ENCODE results near the gene DAB2IP.
A peak's percentile ranks its signal among the peaks of the same experiment; 100 is the strongest.

DAB2IP gene

GRCh38 chr9:121708768-121709488 lies 57.5 kb downstream of the DAB2IP start:
- DNase-seq (ENCODE audit: insufficient read length, low spot score): peak; percentile 56
- FAIRE-seq: no peak
- TF ChIP-seq POLR2A (IDR thresholded peaks at IDR 0.05; ENCODE audit: low read depth, low read length): no peak

DNA sequence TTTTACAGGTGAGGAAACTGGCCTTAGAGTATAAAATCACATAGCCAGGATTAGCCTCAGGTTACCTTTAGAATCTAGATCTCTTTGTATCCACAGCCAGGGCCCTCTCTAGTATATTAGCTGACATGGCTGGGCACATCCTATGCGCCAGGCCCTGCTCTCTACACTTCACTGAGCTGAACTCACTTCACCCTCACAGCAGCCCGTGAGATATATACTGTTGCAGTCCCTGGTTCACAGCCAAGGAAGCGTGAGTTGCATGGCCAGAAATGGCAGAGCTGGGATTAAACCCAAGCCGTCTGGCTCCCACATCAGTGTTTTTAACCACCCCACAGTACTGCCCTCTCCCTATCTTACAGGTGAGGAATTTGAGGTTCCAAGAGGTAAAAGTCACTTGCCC lies 58.4 kb downstream of the DAB2IP start:
- no peak for TF ChIP-seq POLR2A (IDR thresholded peaks at IDR 0.05; ENCODE audit: low read depth, low read length)
- no peak for DNase-seq (ENCODE audit: insufficient read length, low spot score)
- FAIRE-seq: no peak

DNA sequence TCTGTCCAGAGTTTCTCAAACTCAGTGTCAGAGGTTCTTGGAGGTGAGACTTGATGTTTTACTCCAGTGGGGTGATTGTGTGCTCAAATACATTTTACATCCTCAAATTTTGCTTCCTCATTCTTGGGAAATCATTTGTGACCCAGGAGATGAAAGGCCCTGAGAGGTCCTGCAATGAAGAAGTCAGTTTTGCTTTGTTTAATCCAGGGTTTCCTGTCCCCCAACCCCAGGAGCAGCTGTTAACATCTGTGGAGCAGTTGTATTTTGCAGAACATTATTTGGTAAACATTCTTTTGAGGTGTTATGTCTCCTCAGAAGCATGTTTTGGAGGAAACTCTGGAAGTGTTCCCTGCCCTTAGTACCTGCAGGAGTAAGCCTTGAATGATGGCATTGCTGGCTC lies 59.8 kb downstream of the DAB2IP start:
- no peak for FAIRE-seq

DNA sequence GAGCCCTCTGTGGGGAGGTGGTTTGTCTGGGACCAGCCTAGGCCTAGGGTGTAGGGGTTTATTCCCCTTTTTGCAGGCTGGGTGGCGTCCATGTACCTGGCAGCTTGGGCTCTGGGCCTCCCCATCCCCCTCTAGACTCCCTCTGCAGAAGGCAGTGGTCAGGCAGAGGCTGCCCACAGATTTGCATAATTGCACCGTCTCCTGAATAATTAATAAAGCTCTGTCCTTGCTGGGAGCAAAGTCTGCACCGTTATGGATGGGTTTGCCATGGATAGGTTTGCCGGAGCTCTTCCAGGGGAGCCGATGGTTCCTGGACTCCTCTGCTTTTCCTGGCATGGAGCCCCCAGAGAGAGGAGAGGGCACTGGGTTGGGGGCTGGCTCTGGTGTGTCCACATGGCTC lies 60.4 kb downstream of the DAB2IP start:
- no peak for DNase-seq (ENCODE audit: insufficient read length, low spot score)
- no peak for TF ChIP-seq POLR2A (IDR thresholded peaks at IDR 0.05; ENCODE audit: low read depth, low read length)
- no peak for FAIRE-seq

More for the DNA sequence above, 59.8 kb downstream of the DAB2IP start:
- TF ChIP-seq POLR2A (IDR thresholded peaks at IDR 0.05; ENCODE audit: low read depth, low read length): no peak
- DNase-seq (ENCODE audit: insufficient read length, low spot score): no peak

GRCh38 chr9:121713400-121714070 lies 62.1 kb downstream of the DAB2IP start:
- DNase-seq (ENCODE audit: insufficient read length, low spot score): no peak
- FAIRE-seq: no peak
- no peak for TF ChIP-seq POLR2A (IDR thresholded peaks at IDR 0.05; ENCODE audit: low read depth, low read length)

GRCh38 chr9:121714075-121714705 lies 62.8 kb downstream of the DAB2IP start:
- no peak for DNase-seq (ENCODE audit: insufficient read length, low spot score)
- TF ChIP-seq POLR2A (IDR thresholded peaks at IDR 0.05; ENCODE audit: low read depth, low read length): no peak
- FAIRE-seq: no peak

DNA sequence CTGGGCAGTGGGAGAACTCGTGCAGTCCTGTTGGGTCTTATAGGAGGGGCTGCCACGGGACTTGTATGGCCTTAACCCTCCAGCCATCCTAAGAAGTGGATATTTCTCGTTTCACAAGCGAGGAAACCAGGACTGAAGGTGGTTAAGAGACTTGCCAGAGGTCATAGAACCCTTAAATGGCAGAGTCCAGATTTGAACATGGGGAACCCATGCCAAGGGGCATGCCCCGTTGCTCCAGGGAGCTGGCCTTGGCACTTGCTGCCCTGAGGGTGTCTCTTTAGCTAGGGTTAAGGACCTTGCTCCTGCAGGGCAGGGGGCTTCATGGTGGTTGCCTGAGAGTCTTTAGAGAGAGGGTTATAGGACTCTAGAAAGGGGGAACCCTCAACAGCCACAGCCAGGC lies 63.4 kb downstream of the DAB2IP start:
- DNase-seq (ENCODE audit: insufficient read length, low spot score) (no peak), FAIRE-seq (no peak)
- no peak for TF ChIP-seq POLR2A (IDR thresholded peaks at IDR 0.05; ENCODE audit: low read depth, low read length)

GRCh38 chr9:121717141-121717991 lies 65.9 kb downstream of the DAB2IP start:
- FAIRE-seq (no peak), DNase-seq (ENCODE audit: insufficient read length, low spot score) (no peak)
- no peak for TF ChIP-seq POLR2A (IDR thresholded peaks at IDR 0.05; ENCODE audit: low read depth, low read length)

- TF ChIP-seq POLR2A (IDR thresholded peaks at IDR 0.05; ENCODE audit: low read depth, low read length): no peak
- DNase-seq (ENCODE audit: insufficient read length, low spot score): no peak
- no peak for FAIRE-seq
Measured at GRCh38 chr9:121718084-121718483, 66.7 kb downstream of the DAB2IP start.

GRCh38 chr9:121718501-121718900 lies 67.1 kb downstream of the DAB2IP start:
- FAIRE-seq (no peak), DNase-seq (ENCODE audit: insufficient read length, low spot score) (no peak)
- no peak for TF ChIP-seq POLR2A (IDR thresholded peaks at IDR 0.05; ENCODE audit: low read depth, low read length)

- no peak for FAIRE-seq
- no peak for DNase-seq (ENCODE audit: insufficient read length, low spot score)
- no peak for TF ChIP-seq POLR2A (IDR thresholded peaks at IDR 0.05; ENCODE audit: low read depth, low read length)
Measured at GRCh38 chr9:121720311-121721057, 69.0 kb downstream of the DAB2IP start.

DNA sequence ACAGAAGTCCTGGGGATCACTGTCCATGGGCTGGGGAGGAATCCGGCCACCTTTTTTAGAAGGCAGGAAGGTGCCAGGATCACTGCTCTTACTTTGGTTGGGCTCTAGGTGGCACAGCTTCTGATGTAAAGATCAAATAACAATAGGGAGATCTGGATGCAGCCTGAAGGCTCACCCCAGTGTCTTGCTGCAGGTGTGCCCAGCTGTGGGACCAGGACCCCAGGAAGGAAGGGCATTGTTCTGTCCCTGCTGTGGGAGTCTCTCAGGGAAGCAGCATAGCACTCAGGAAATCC lies 69.6 kb downstream of the DAB2IP start:
- DNase-seq (ENCODE audit: insufficient read length, low spot score) (no peak), FAIRE-seq (no peak)
- TF ChIP-seq POLR2A (IDR thresholded peaks at IDR 0.05; ENCODE audit: low read depth, low read length): no peak

DNA sequence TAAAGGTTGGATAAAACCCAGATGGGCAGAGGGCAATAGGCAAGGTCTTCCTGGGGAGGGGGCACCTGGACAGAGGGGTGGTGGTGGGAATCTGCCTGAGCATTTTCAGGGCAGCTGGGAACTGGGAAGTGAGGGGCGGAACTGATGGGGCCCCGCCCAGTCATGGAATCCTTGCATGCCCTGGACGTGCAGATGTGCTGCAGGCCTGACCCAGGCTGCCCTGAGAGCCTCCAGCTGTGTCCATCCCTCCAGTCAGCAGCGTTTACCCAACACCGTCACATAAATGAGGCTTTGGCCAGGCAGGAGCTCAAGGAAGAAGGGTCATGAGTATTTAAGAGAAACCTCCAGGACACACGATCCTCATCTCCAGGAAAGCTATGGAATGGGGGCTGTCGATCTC lies 70.3 kb downstream of the DAB2IP start:
- no peak for TF ChIP-seq POLR2A (IDR thresholded peaks at IDR 0.05; ENCODE audit: low read depth, low read length)
- FAIRE-seq (no peak), DNase-seq (ENCODE audit: insufficient read length, low spot score) (no peak)
